HCT116 (cell line): Measurements from ENCODE around the gene DLG2. TPM values are rescaled to one million over a fixed set of nuclear protein-coding genes. Genes with fewer than 3 reads are reported as not detected.

Experiments
- ATAC-seq: fragments of 200-7000 bp; cut with Tn5 transposase; 2 replicates; pipeline ENCODE4 v1.9.1; 2020; ENCODE audit warnings: mild to moderate bottlenecking, moderate library complexity
- BruUV-seq: library from RNA; stranded (reverse); fragments of 400-500 nt; replicated peaks from 2 replicates; lab custom pipeline; 2021; lab: Mats Ljungman, UMichigan
- CTCF ChIA-PET: fragments of 300-600 bp; sonication (Branson Sonifier 250); formaldehyde crosslinking; loops from one replicate; lab custom pipeline; 2021; ENCODE audit warnings: antibody characterized with exemption; lab: Charles Lee
- POLR2A ChIA-PET: fragments of 300-600, 350-600 bp; sonication (Branson Sonifier 250); formaldehyde crosslinking; loops from one replicate; lab custom pipeline; 2021; ENCODE audit warnings: antibody characterized with exemption; lab: Charles Lee
- RAD21 ChIA-PET, 2 experiments: fragments of 300-600 bp; sonication (Branson Sonifier 250); formaldehyde crosslinking; loops; one replicate each; lab custom pipeline; 2023; ENCODE audit warnings: low total read pairs in 2 of 2; ENCODE audit not compliant: uncharacterized antibody in 2 of 2, unreplicated experiment in 2 of 2, low non-redundant PET in 1 of 2; lab: Charles Lee
- DNase-seq: peaks from one replicate; pipeline ENCODE4 v3.0.0-alpha.2; 2010; ENCODE audit warnings: low read depth, low spot score
- H2AFZ ChIP-seq: fragments of 200-600 bp; shearing (Covaris generic), sonication (generic); 2 replicates; pipeline ENCODE4 v1.6.1; 2017; ENCODE audit warnings: low read depth, mixed run types, mixed read lengths, antibody characterized with exemption, low read length; ENCODE audit not compliant: poor library complexity, severe bottlenecking
- H3K27ac ChIP-seq: 2 replicates; pipeline ENCODE4 v1.5.1; 2012; ENCODE audit warnings: low read depth, low read length
- H3K27me3 ChIP-seq: fragments of 200-600 bp; sonication (generic); 2 replicates; pipeline ENCODE4 v1.6.1; 2016; ENCODE audit warnings: mixed run types, low read length, mixed read lengths; ENCODE audit not compliant: insufficient read depth
- H3K36me3 ChIP-seq, 2 experiments: fragments of 200-500 bp in 1 of 2; fragments of 200-600 bp in 1 of 2; sonication (Bioruptor generic) in 1 of 2; sonication (generic) in 1 of 2; 2 replicates each; pipeline versions ENCODE4 v1.5.1 to v1.6.1; 2014 to 2016; ENCODE audit warnings: low read length in 2 of 2, inconsistent platforms in 1 of 2, mixed read lengths in 1 of 2, mixed run types in 1 of 2; ENCODE audit not compliant: insufficient read depth in 2 of 2, control insufficient read depth in 1 of 2
- H3K4me1 ChIP-seq, 2 experiments: fragments of 200-600 bp in 1 of 2; sonication (generic) in 1 of 2; 2 replicates each; pipeline versions ENCODE4 v1.5.1 to v1.6.1; 2012 to 2017; ENCODE audit warnings: low read length in 2 of 2, inconsistent platforms in 1 of 2, mild to moderate bottlenecking in 1 of 2, mixed read lengths in 1 of 2, mixed run types in 1 of 2, moderate library complexity in 1 of 2; ENCODE audit not compliant: insufficient read depth in 2 of 2, control insufficient read depth in 1 of 2
- H3K4me2 ChIP-seq: fragments of 200-600 bp; sonication (generic); 2 replicates; pipeline ENCODE4 v1.6.1; 2017; ENCODE audit warnings: mixed run types, low read length, mixed read lengths
- H3K4me3 ChIP-seq, 2 experiments: fragments of 200-600 bp in 1 of 2; sonication (generic) in 1 of 2; replicated peaks in 1 of 2; 2 replicates each; pipeline ENCODE4 v1.5.1; 2011 to 2016; ENCODE audit warnings: low read length in 2 of 2, control low read depth in 1 of 2, low read depth in 1 of 2, mild to moderate bottlenecking in 1 of 2, mixed read lengths in 1 of 2, mixed run types in 1 of 2
- H3K79me2 ChIP-seq: fragments of 200-600 bp; sonication (generic); 2 replicates; pipeline ENCODE4 v1.6.1; 2017; ENCODE audit warnings: mild to moderate bottlenecking, mixed run types, low read length, moderate library complexity, mixed read lengths; ENCODE audit not compliant: insufficient read depth
- H3K9ac ChIP-seq: fragments of 200-600 bp; sonication (generic); 2 replicates; pipeline ENCODE4 v1.6.1; 2016; ENCODE audit warnings: low read length, mixed read lengths
- H3K9me2 ChIP-seq: fragments of 200-600 bp; sonication (generic), shearing (Covaris generic); 2 replicates; pipeline ENCODE4 v1.6.1; 2017; ENCODE audit warnings: mixed run types, mild to moderate bottlenecking, moderate library complexity; ENCODE audit not compliant: insufficient read depth
- H3K9me3 ChIP-seq, 2 experiments: fragments of 200-500 bp in 1 of 2; fragments of 200-600 bp in 1 of 2; sonication (Bioruptor generic) in 1 of 2; sonication (generic) in 1 of 2; 2 replicates each; pipeline ENCODE4 v1.6.1; 2014 to 2017; ENCODE audit warnings: low read length in 2 of 2, mixed read lengths in 2 of 2, inconsistent platforms in 1 of 2, low read depth in 1 of 2, mild to moderate bottlenecking in 1 of 2, mixed run types in 1 of 2, moderate library complexity in 1 of 2; ENCODE audit not compliant: control insufficient read depth in 1 of 2, insufficient read depth in 1 of 2
- H4K20me1 ChIP-seq: fragments of 200-600 bp; sonication (generic), shearing (Covaris generic); 2 replicates; pipeline ENCODE4 v1.6.1; 2017; ENCODE audit warnings: mixed run types, mild to moderate bottlenecking, moderate library complexity; ENCODE audit not compliant: insufficient read depth
- CEBPB ChIP-seq: IDR thresholded peaks from 2 replicates; pipeline ENCODE4 v1.6.1; 2012; ENCODE audit warnings: low read depth
- CTCF ChIP-seq, 3 experiments: fragments of 200-600 bp in 1 of 3; sonication (generic) in 1 of 3; IDR thresholded peaks in 2 of 3; conservative IDR thresholded peaks in 1 of 3; 2 replicates each; pipeline ENCODE4 v1.5.1; 2012 to 2017; ENCODE audit warnings: low read depth in 2 of 3, low read length in 2 of 3, antibody characterized with exemption in 1 of 3, borderline replicate concordance in 1 of 3, control low read depth in 1 of 3, mild to moderate bottlenecking in 1 of 3, mixed read lengths in 1 of 3, mixed run types in 1 of 3, moderate library complexity in 1 of 3; ENCODE audit not compliant: insufficient read depth in 1 of 3
- EZH2 ChIP-seq: fragments of 200-600 bp; sonication (generic); IDR thresholded peaks from 2 replicates; pipeline ENCODE4 v1.6.1; 2017; ENCODE audit warnings: antibody characterized with exemption, mixed run types
- JUND ChIP-seq: IDR thresholded peaks from 2 replicates; pipeline ENCODE4 v1.6.1; 2012
- RAD21 ChIP-seq: IDR thresholded peaks from 2 replicates; pipeline ENCODE4 v1.6.1; 2012; ENCODE audit warnings: low read depth, mild to moderate bottlenecking
- REST ChIP-seq: IDR thresholded peaks from 2 replicates; pipeline ENCODE4 v1.6.1; 2012; ENCODE audit warnings: low read depth
- SIN3A ChIP-seq: IDR thresholded peaks from 2 replicates; pipeline ENCODE4 v1.6.1; 2012; ENCODE audit warnings: low read depth
- SP1 ChIP-seq: IDR thresholded peaks from 2 replicates; pipeline ENCODE4 v1.6.1; 2012; ENCODE audit warnings: low read depth
- SRF ChIP-seq: IDR thresholded peaks from 2 replicates; pipeline ENCODE4 v1.6.1; 2012; ENCODE audit warnings: low read depth
- YY1 ChIP-seq: IDR thresholded peaks from 2 replicates; pipeline ENCODE4 v1.6.1; 2011; ENCODE audit warnings: low read length, low read depth, moderate library complexity, mild to moderate bottlenecking; ENCODE audit not compliant: insufficient replicate concordance; ENCODE audit errors: extremely low read depth
- ZNF274 ChIP-seq: fragments of 200-500 bp; sonication (Bioruptor generic); IDR thresholded peaks from 2 replicates; pipeline ENCODE4 v1.6.1; 2014; ENCODE audit warnings: mild to moderate bottlenecking, low read depth, low read length, inconsistent platforms
- intact Hi-C: fragments of 100-400 bp; cut with micrococcal nuclease; formaldehyde crosslinking; loops from 2 replicates; pipeline ENCODE4 v1.10.0; 2022
- total RNA-seq: library from RNA; stranded (reverse); gene quantifications from one replicate; pipeline ENCODE4 v1.2.1, GENCODE V29; 2021; ENCODE audit not compliant: unreplicated experiment

DLG2 gene
- total RNA-seq, 1 experiment from 2014 or later = 2.4 TPM

GRCh38 chr11:83680321-83680720, 1946.8 kb downstream of the DLG2 start:
- Histone ChIP-seq H3K27ac (no peak overlapping the region), H3K4me2 (no peak overlapping the region), H3K4me3 (no peak overlapping the region), H3K9me2 (no peaks in the 10 kb centered on the region), H3K27me3 (peaks cover 38% of the 10 kb centered on the region), H3K79me2 (no peaks in the 10 kb centered on the region), H4K20me1 (no peaks in the 10 kb centered on the region; the same call in 1 of the 2 replicates), H3K36me3 (no peaks in the 10 kb centered on the region), H3K4me1 (no peaks in the 10 kb centered on the region), H3K9me3 (no peaks in the 10 kb centered on the region), H3K9ac (no peak overlapping the region), H2AFZ (no peak overlapping the region)
- DNase-seq (no peak), ATAC-seq (no peak)
- RAD21 ChIA-PET = no interaction called here
- CTCF ChIA-PET = no interaction called here
- intact Hi-C loops = no loop called here
- TF ChIP-seq EZH2 (no peak), YY1 (no peak)
- no TSS peak for BruUV-seq
- POLR2A ChIA-PET = no interaction called here

GRCh38 chr11:83678831-83679584, 1948.1 kb downstream of the DLG2 start:
- TF ChIP-seq RAD21 (no peak), SP1 (no peak), CTCF (IDR thresholded peaks at IDR 0.05 in 2 of 3, conservative IDR thresholded peaks at IDR 0.05 in 1 of 3; ENCODE audit: borderline replicate concordance in 1 of 3, insufficient read depth in 1 of 3, low read depth in 2 of 3, low read length in 2 of 3) (no peak), ZNF274 (no peak), SIN3A (no peak), REST (no peak), CEBPB (no peak), JUND (no peak), SRF (no peak)
- CTCF ChIA-PET = no interaction called here

More at GRCh38 chr11:83678831-83679584, 1948.1 kb downstream of the DLG2 start:
- ATAC-seq = no peak
- Histone ChIP-seq H3K4me1 (no peaks in the 10 kb centered on the region), H4K20me1 (no peaks in the 10 kb centered on the region; the same call in 1 of the 2 replicates), H3K9ac (no peak overlapping the region), H3K79me2 (no peaks in the 10 kb centered on the region), H3K4me2 (no peak overlapping the region), H2AFZ (no peak overlapping the region), H3K4me3 (no peak overlapping the region), H3K9me2 (no peaks in the 10 kb centered on the region), H3K36me3 (no peaks in the 10 kb centered on the region), H3K27me3 (peaks cover 38% of the 10 kb centered on the region), H3K9me3 (no peaks in the 10 kb centered on the region), H3K27ac (no peak overlapping the region)
- intact Hi-C loops = no loop called here
- no peak for DNase-seq
- POLR2A ChIA-PET = no interaction called here
- BruUV-seq = no TSS peak
- RAD21 ChIA-PET = no interaction called here
